Caco-2 (cell line): ENCODE results near the gene DUSP5. TPM values are rescaled to one million over a fixed set of nuclear protein-coding genes. Genes with fewer than 3 reads are reported as not detected.

Experiments
- BruUV-seq: library from RNA; stranded (reverse); fragments of 400-500 nt; replicated peaks from 2 replicates; lab custom pipeline; 2021; lab: Mats Ljungman, UMichigan
- CTCF ChIA-PET: fragments of 300-600 bp; sonication (Branson Sonifier 250); formaldehyde crosslinking; loops from one replicate; lab custom pipeline; 2022; ENCODE audit warnings: antibody characterized with exemption; lab: Charles Lee
- POLR2A ChIA-PET: fragments of 300-600 bp; sonication (Branson Sonifier 250); formaldehyde crosslinking; loops from one replicate; lab custom pipeline; 2022; ENCODE audit warnings: antibody characterized with exemption; lab: Charles Lee
- DNase-seq, 2 experiments: peaks; one replicate each; pipeline versions ENCODE4 v3.0.0 to v3.0.0-alpha.2; 2020 to 2022
- H3K27me3 ChIP-seq: replicated peaks from 2 replicates; pipeline ENCODE4 v1.6.0; 2011; ENCODE audit warnings: low read length; ENCODE audit not compliant: control insufficient read depth, insufficient read depth
- H3K36me3 ChIP-seq: 2 replicates; pipeline ENCODE4 v1.5.1; 2011; ENCODE audit warnings: low read length; ENCODE audit not compliant: control insufficient read depth, insufficient read depth
- H3K4me1 ChIP-seq: fragments of 250-450 bp; sonication (Bioruptor Pico); 2 replicates; pipeline ENCODE4 v1.5.1; 2020; ENCODE audit warnings: mild to moderate bottlenecking
- H3K4me3 ChIP-seq: 2 replicates; pipeline ENCODE4 v1.5.1; 2011; ENCODE audit warnings: low read depth, mild to moderate bottlenecking, control low read depth, low read length
- H3K9me3 ChIP-seq: fragments of 250-450 bp; sonication (Bioruptor Pico); 2 replicates; pipeline ENCODE4 v1.5.1; 2020; ENCODE audit warnings: mild to moderate bottlenecking, moderate library complexity
- H3K27ac Mint-ChIP-seq: one replicate; pipeline ENCODE4 v1.8.0; 2022; ENCODE audit warnings: mixed read lengths; ENCODE audit not compliant: unreplicated experiment
- H3K27me3 Mint-ChIP-seq: one replicate; pipeline ENCODE4 v1.8.0; 2022; ENCODE audit warnings: mixed read lengths; ENCODE audit not compliant: insufficient read depth, unreplicated experiment
- H3K36me3 Mint-ChIP-seq: one replicate; pipeline ENCODE4 v1.8.0; 2022; ENCODE audit warnings: mild to moderate bottlenecking, mixed read lengths; ENCODE audit not compliant: insufficient read depth, unreplicated experiment
- H3K4me1 Mint-ChIP-seq: one replicate; pipeline ENCODE4 v1.8.0; 2022; ENCODE audit warnings: low read depth, mixed read lengths; ENCODE audit not compliant: unreplicated experiment
- H3K4me3 Mint-ChIP-seq: one replicate; pipeline ENCODE4 v1.8.0; 2022; ENCODE audit warnings: mild to moderate bottlenecking, moderate library complexity, mixed read lengths; ENCODE audit not compliant: unreplicated experiment
- H3K9me3 Mint-ChIP-seq: one replicate; pipeline ENCODE4 v1.8.0; 2022; ENCODE audit warnings: mixed read lengths; ENCODE audit not compliant: unreplicated experiment
- intact Hi-C: fragments of 100-400 bp; cut with micrococcal nuclease; formaldehyde crosslinking; loops from one replicate; pipeline ENCODE4 v1.10.0; 2022; ENCODE audit not compliant: unreplicated experiment
- total RNA-seq: library from RNA; stranded (reverse); gene quantifications from 2 replicates; pipeline ENCODE4 v1.2.3, GENCODE V29; 2022
- TF ChIP-seq, protein P1 (sequence below), 2 experiments: fragments of 200-600 bp in 1 of 2; IDR thresholded peaks; 1 replicate in 1 of 2; 2 replicates in 1 of 2; pipeline versions ENCODE4 v1.5.1 to v1.8.0; 2011 to 2022; ENCODE audit warnings: antibody characterized with exemption in 1 of 2, control low read depth in 1 of 2, inconsistent platforms in 1 of 2, low read depth in 1 of 2, low read length in 1 of 2, mild to moderate bottlenecking in 1 of 2, moderate library complexity in 1 of 2; ENCODE audit not compliant: insufficient read depth in 1 of 2, severe bottlenecking in 1 of 2, unreplicated experiment in 1 of 2

Gene DUSP5
- total RNA-seq, 1 experiment from 2014 or later = 15.0 TPM

GRCh38 chr10:110560012-110560411, 62.3 kb downstream of the DUSP5 start:
- H3K36me3 ChIP-seq = no peaks in the 10 kb centered on the region
- DNase-seq = no peak
- Mint-ChIP-seq H3K9me3 (no peaks in the 10 kb centered on the region), H3K4me3 (no peak overlapping the region), H3K27me3 (no peaks in the 10 kb centered on the region), H3K36me3 (no peaks in the 10 kb centered on the region), H3K4me1 (peaks cover 30% of the 10 kb centered on the region), H3K27ac (no peak overlapping the region)
- TF ChIP-seq, protein P1, sequence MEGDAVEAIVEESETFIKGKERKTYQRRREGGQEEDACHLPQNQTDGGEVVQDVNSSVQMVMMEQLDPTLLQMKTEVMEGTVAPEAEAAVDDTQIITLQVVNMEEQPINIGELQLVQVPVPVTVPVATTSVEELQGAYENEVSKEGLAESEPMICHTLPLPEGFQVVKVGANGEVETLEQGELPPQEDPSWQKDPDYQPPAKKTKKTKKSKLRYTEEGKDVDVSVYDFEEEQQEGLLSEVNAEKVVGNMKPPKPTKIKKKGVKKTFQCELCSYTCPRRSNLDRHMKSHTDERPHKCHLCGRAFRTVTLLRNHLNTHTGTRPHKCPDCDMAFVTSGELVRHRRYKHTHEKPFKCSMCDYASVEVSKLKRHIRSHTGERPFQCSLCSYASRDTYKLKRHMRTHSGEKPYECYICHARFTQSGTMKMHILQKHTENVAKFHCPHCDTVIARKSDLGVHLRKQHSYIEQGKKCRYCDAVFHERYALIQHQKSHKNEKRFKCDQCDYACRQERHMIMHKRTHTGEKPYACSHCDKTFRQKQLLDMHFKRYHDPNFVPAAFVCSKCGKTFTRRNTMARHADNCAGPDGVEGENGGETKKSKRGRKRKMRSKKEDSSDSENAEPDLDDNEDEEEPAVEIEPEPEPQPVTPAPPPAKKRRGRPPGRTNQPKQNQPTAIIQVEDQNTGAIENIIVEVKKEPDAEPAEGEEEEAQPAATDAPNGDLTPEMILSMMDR (IDR thresholded peaks at IDR 0.05; ENCODE audit: insufficient read depth in 1 of 2, low read depth in 1 of 2, low read length in 1 of 2, severe bottlenecking in 1 of 2, unreplicated experiment in 1 of 2) = no peak
- no peaks in the 10 kb centered on the region for H3K9me3 ChIP-seq
- peaks cover 20% of the 10 kb centered on the region for H3K4me1 ChIP-seq
- no TSS peak for BruUV-seq
- no peak overlapping the region for H3K4me3 ChIP-seq
- ChIA-PET POLR2A (no interaction called here), CTCF (interaction anchor here (0.6 kb wide), 1 partner anchor 59 kb away, joined by 4 read pairs; no protein-coding TSS in a partner anchor)
- no peaks in the 10 kb centered on the region for H3K27me3 ChIP-seq
- intact Hi-C loops = no loop called here

Other genes starting within 250 kb of the DUSP5 start
- 51.6 and 52.4 TPM in 2 replicates for gene SMNDC1, start 193.0 kb upstream of the DUSP5 start, total RNA-seq
- 91.4 and 95.7 TPM in 2 replicates for gene SMC3, start 69.8 kb downstream of the DUSP5 start, total RNA-seq
- 0.35 and 0.36 TPM in 2 replicates for gene RBM20, start 146.4 kb downstream of the DUSP5 start, total RNA-seq